GM12874 (cell line): ENCODE measurements around the gene ASIC1.

ENCODE experiments used
- TF ChIP-seq, protein P1 (sequence below): IDR thresholded peaks from 2 replicates; pipeline ENCODE4 v1.5.1; 2011; ENCODE audit warnings: low read depth, mild to moderate bottlenecking, control low read depth, low read length, moderate library complexity; ENCODE audit not compliant: insufficient read depth

Gene ASIC1

DNA sequence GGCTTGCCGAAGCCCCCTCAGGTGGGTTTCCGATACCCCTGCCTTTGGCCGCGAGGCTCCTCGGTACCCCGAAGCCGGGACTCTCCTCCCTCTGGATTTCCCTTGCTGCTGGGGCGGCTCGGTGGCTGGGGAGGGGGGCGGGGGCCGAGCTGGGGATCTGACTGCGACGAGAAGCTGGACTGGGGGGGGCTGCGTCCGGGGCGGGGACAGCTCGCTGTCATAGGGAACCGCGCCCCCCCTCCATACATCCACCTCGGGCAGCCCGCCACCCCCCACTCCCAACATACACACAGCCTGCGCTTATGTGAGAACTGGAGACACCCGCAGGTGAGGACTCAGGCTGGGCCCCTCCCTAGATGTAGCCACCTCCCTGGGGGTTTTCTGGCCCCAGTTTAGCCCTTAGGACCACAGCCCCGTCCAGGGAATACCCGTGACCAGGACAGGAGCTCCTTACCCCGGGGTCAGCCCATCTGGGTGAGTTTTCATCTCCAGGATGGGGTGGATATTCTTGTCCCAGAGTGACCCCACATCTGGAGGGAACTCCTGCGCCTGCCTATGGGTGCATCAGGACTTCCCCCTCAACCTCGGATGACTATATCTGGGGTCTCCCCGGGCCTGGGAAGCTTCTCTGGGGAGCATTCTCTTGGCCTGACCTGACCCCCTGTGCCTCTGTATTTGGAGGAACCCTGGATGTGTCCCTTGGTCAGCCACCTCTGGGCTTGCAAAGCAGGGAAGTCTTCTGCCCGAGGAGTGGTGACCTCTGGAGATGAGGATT lies 687 bp downstream of the ASIC1 start:
- TF ChIP-seq, protein P1, sequence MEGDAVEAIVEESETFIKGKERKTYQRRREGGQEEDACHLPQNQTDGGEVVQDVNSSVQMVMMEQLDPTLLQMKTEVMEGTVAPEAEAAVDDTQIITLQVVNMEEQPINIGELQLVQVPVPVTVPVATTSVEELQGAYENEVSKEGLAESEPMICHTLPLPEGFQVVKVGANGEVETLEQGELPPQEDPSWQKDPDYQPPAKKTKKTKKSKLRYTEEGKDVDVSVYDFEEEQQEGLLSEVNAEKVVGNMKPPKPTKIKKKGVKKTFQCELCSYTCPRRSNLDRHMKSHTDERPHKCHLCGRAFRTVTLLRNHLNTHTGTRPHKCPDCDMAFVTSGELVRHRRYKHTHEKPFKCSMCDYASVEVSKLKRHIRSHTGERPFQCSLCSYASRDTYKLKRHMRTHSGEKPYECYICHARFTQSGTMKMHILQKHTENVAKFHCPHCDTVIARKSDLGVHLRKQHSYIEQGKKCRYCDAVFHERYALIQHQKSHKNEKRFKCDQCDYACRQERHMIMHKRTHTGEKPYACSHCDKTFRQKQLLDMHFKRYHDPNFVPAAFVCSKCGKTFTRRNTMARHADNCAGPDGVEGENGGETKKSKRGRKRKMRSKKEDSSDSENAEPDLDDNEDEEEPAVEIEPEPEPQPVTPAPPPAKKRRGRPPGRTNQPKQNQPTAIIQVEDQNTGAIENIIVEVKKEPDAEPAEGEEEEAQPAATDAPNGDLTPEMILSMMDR = no peak

DNA sequence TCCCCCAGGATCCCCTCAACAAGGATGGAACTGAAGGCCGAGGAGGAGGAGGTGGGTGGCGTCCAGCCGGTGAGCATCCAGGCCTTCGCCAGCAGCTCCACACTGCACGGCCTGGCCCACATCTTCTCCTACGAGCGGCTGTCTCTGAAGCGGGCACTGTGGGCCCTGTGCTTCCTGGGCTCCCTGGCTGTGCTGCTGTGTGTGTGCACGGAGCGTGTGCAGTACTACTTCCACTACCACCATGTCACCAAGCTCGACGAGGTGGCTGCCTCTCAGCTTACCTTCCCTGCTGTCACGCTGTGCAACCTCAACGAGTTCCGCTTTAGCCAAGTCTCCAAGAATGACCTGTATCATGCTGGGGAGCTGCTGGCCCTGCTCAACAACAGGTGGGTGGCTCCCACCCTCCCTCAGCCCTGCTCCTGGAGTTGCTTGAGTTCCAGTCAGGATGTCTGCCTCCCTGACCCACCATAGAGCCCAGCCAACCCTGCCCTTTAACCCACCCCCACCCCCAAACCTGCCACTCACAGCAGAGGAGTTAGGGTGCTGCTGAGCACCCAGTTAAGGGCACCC lies 1.4 kb downstream of the ASIC1 start:
- TF ChIP-seq, protein P1 = no peak

DNA sequence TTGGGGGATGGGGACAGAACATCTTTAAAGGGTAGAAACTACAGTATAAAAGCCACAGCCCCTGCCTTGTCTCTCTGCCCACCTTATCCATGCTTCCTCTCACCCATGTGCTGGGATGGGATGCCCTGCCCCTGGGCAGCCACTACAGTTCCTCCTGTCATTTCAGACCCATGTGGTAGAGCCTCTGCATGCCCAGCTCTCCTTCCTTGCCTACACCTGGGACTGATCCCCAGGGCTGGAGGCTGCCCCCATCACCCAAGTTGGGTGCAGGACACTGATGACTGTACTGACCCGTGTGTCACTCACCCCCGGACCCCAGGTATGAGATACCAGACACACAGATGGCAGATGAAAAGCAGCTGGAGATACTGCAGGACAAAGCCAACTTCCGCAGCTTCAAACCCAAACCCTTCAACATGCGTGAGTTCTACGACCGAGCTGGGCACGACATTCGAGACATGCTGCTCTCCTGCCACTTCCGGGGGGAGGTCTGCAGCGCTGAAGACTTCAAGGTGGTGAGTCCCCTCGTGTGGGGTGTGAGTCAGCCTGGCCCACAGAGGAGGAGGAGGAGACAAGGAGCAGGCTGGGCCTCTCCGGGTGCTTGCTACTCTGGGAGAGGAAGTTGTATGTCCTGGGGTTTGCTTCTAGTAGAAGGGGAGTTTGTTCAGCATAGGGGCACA lies 2.2 kb downstream of the ASIC1 start:
- TF ChIP-seq, protein P1 = no peak

DNA sequence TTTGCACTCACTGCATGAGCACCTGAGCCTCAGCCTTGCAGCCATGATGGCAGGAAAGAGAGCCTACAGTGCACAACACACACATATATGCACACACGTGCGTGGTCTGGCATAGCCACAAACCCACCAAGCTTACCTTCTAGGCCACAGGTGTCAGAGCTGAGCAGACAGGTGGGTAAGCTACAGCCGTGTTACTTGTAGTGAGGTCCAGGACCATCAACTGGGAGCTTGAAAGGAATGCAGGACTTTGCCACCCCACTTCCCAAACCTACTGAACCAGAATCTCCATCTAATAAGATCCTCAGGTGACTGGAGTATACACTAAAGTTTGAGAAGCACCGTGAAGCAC lies 2.7 kb downstream of the ASIC1 start:
- TF ChIP-seq, protein P1 = no peak

DNA sequence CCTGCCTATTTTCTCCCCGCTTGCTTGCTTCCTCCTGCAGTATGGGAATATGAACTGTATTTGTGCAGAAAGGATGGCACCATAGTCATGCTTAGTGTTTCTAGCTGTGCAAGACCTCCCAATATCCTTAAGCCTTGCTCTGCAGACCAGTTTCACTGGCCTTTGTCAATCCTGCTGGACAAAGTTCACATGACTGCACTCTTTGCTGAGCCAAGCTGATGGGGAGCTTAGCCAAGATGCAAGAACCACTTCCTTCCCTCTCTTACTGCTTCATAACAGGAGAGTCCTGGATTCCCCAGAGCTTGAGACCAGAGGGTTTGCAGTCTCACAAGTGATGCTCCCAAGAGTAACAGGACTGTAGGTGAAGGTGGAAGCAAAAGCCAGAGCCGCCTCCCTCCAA lies 3.8 kb downstream of the ASIC1 start:
- TF ChIP-seq, protein P1 = no peak

DNA sequence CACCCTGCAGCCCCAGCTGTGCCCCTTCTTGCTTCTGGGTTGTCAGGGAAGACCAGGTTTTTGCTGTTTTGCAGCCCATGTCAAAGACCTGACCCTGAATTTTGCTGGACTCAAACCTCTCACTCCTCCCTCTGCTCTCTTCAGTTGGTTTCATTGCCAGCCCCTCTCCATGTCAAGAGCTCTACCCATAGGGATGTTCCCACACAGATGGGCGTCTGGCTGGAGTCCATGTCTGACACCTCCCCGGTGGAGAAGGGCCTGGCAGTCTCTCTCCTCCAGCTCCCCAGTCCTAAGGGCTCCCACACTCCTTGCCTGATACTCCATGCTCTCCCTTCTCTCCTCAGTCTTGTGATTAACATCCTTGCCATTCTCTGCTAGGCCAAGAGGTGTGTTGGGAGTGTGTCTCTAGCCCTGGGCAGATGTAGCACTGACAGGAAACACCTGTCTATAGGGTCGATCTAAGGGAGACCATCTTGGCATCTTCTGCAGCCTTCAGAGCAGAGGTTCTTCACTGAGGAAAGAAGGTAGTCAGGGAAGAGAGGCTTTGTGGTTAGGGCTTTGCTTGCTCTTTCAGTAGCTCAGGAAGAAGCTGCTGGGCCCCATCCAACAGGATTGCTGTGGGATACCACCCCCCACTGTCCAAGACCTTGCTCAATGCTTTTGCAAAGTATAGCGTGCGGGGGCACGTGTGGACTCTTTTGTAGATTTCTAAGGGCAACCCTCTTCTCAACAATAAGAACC lies 4.7 kb downstream of the ASIC1 start:
- TF ChIP-seq, protein P1 = no peak
